SK-N-SH treated with all-trans-retinoic acid at 6 μM for 48 hours (cell line): Measurements from ENCODE around the gene GABBR2.

ENCODE experiments used
- ARNTL ChIP-seq: fragments of 450-650 bp; formaldehyde crosslinking; IDR thresholded peaks from 2 replicates; pipeline ENCODE4 v1.5.0; 2020; ENCODE audit warnings: low read depth, mild to moderate bottlenecking, moderate library complexity, borderline replicate concordance
- CSDC2 ChIP-seq: fragments of 250-450 bp; sonication (Bioruptor Pico); IDR thresholded peaks from 2 replicates; pipeline ENCODE4 v1.5.0; 2020; ENCODE audit warnings: mild to moderate bottlenecking, moderate library complexity
- ESRRG ChIP-seq: fragments of 250-450 bp; sonication (Bioruptor Pico); IDR thresholded peaks from 2 replicates; pipeline ENCODE4 v1.6.1; 2021; ENCODE audit warnings: mild to moderate bottlenecking
- ZC3H10 ChIP-seq: fragments of 250-450 bp; sonication (Bioruptor Pico); IDR thresholded peaks from 2 replicates; pipeline ENCODE4 v1.5.1; 2021; ENCODE audit warnings: mild to moderate bottlenecking, moderate library complexity
- ZFP30 ChIP-seq: fragments of 450-650 bp; formaldehyde crosslinking; IDR thresholded peaks from 2 replicates; pipeline ENCODE4 v1.5.0; 2022; ENCODE audit warnings: mild to moderate bottlenecking, moderate library complexity
- ZNF70 ChIP-seq: fragments of 450-650 bp; formaldehyde crosslinking; IDR thresholded peaks from 2 replicates; pipeline ENCODE4 v1.5.0; 2020; ENCODE audit warnings: mild to moderate bottlenecking, moderate library complexity
- TF ChIP-seq, protein P1 (sequence below): fragments of 250-450 bp; sonication (Bioruptor Pico); IDR thresholded peaks from 2 replicates; pipeline ENCODE4 v1.8.0; 2020; ENCODE audit warnings: mild to moderate bottlenecking, moderate library complexity, borderline replicate concordance

GRCh38 chr9:98310752-98311392, 397.9 kb downstream of the GABBR2 start:
- TF ChIP-seq, protein P1, sequence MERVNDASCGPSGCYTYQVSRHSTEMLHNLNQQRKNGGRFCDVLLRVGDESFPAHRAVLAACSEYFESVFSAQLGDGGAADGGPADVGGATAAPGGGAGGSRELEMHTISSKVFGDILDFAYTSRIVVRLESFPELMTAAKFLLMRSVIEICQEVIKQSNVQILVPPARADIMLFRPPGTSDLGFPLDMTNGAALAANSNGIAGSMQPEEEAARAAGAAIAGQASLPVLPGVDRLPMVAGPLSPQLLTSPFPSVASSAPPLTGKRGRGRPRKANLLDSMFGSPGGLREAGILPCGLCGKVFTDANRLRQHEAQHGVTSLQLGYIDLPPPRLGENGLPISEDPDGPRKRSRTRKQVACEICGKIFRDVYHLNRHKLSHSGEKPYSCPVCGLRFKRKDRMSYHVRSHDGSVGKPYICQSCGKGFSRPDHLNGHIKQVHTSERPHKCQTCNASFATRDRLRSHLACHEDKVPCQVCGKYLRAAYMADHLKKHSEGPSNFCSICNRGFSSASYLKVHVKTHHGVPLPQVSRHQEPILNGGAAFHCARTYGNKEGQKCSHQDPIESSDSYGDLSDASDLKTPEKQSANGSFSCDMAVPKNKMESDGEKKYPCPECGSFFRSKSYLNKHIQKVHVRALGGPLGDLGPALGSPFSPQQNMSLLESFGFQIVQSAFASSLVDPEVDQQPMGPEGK: no peak
- TF ChIP-seq CSDC2 (no peak), ZNF70 (CRISPR knock-in tag) (no peak), ZC3H10 (no peak), ESRRG (CRISPR knock-in tag) (no peak), ARNTL (CRISPR knock-in tag) (no peak), ZFP30 (CRISPR knock-in tag) (no peak)
